ENCODE results near the gene NXN.

DNA sequence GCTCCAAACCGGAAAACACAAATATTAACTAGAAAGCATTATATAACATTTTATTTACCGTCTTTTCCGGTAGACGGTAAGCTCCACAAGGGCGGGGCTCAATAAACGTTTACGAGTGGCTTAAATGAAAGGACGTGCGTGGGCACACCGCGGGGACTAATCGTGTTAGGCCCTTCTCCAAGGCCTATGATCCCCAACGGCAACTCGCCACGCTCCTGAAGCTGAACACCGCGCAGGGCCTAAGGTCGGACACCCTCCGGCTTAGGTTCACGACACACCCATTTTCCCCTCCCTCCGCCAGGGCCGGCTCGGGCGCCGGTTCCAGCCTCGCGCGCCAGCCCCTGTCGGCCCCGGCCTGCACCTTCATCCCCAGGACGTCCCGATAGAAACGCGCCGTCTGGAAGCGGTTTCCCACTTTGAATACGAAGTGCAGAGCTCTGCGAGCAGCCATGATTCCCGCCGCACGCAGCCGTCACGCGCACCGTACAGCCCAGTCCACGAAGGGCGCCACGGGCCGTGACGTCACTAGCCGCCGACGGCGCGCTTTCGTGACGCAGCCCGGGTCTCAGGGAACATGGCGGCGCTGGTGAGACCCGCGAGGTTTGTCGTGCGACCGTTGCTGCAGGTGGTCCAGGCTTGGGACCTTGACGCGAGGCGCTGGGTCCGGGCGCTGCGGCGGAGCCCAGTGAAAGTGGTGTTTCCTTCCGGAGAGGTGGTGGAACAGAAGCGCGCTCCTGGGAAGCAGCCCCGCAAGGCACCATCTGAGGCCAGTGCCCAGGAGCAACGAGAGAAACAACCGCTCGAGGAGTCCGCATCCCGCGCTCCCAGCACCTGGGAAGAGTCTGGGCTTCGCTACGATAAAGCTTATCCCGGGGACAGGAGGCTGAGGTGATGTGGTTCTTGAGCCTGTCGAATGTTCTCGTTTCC is 197.5 kb downstream of the NXN start, which contains the start of the genes GLOD4 and MRM3:
- TF ChIP-seq, protein P1, sequence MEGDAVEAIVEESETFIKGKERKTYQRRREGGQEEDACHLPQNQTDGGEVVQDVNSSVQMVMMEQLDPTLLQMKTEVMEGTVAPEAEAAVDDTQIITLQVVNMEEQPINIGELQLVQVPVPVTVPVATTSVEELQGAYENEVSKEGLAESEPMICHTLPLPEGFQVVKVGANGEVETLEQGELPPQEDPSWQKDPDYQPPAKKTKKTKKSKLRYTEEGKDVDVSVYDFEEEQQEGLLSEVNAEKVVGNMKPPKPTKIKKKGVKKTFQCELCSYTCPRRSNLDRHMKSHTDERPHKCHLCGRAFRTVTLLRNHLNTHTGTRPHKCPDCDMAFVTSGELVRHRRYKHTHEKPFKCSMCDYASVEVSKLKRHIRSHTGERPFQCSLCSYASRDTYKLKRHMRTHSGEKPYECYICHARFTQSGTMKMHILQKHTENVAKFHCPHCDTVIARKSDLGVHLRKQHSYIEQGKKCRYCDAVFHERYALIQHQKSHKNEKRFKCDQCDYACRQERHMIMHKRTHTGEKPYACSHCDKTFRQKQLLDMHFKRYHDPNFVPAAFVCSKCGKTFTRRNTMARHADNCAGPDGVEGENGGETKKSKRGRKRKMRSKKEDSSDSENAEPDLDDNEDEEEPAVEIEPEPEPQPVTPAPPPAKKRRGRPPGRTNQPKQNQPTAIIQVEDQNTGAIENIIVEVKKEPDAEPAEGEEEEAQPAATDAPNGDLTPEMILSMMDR (IDR thresholded peaks at IDR 0.05): no peak
- no peak for TF ChIP-seq EZH2 (IDR thresholded peaks at IDR 0.05; ENCODE audit: borderline replicate concordance, insufficient read depth, low read depth, low read length, poor library complexity, severe bottlenecking)

All from B cell (primary cell).